HG03103 (cell line): ENCODE data around the gene S100A6.
"Not testable (repeated sequence)": the region's sequence is repeated elsewhere in the genome, so short reads cannot be mapped to it uniquely, and the experiment has no call there.

Experiments
- ATAC-seq: cut with Tn5 transposase; IDR thresholded peaks from one replicate; pipeline ENCODE4 v1.9.1; 2021; ENCODE audit warnings: low read depth; ENCODE audit not compliant: unreplicated experiment

S100A6 gene

GRCh38 chr1:153565529-153566374, 30.0 kb upstream of the S100A6 start, which contains the start of gene S100A2:
Gene S100A2, minus strand, starts transcription at chr1:153565844. Its CDS starts 1,967 bp downstream, at chr1:153563877.
- no peak for ATAC-seq

- no peak for ATAC-seq
Observed at GRCh38 chr1:153563991-153564390, 28.2 kb upstream of the S100A6 start.

- no peak for ATAC-seq
Observed at GRCh38 chr1:153563483-153563901, 27.7 kb upstream of the S100A6 start.

GRCh38 chr1:153562021-153562420, 26.2 kb upstream of the S100A6 start:
- ATAC-seq = not testable (repeated sequence)

- no peak for ATAC-seq
Observed at GRCh38 chr1:153561466-153561985, 25.7 kb upstream of the S100A6 start.

GRCh38 chr1:153560771-153561465, 25.1 kb upstream of the S100A6 start:
- no peak for ATAC-seq

GRCh38 chr1:153560241-153560640, 24.4 kb upstream of the S100A6 start:
- ATAC-seq = no peak

GRCh38 chr1:153557877-153558276, 22.1 kb upstream of the S100A6 start:
- ATAC-seq = no peak

GRCh38 chr1:153556348-153556747, 20.6 kb upstream of the S100A6 start:
- no peak for ATAC-seq

- no peak for ATAC-seq
Observed at GRCh38 chr1:153553830-153554541, 18.2 kb upstream of the S100A6 start.

GRCh38 chr1:153553096-153553495, 17.3 kb upstream of the S100A6 start:
- ATAC-seq = no peak

- ATAC-seq = no peak
Observed at GRCh38 chr1:153552335-153552734, 16.5 kb upstream of the S100A6 start.

- ATAC-seq = no peak
Observed at GRCh38 chr1:153550827-153551500, 15.2 kb upstream of the S100A6 start.

- ATAC-seq = no peak
Observed at GRCh38 chr1:153550398-153550758, 14.6 kb upstream of the S100A6 start.

GRCh38 chr1:153549741-153550397, 14.1 kb upstream of the S100A6 start:
- no peak for ATAC-seq

- ATAC-seq = no peak
Observed at GRCh38 chr1:153548722-153549688, 13.2 kb upstream of the S100A6 start, which contains the start of gene S100A3. Gene S100A3, minus strand, starts transcription at chr1:153549258. Its CDS starts 773 bp downstream, at chr1:153548485.

GRCh38 chr1:153547560-153548551, 12.1 kb upstream of the S100A6 start:
- no peak for ATAC-seq
